ENCODE data around the gene RGS9BP.
"Not testable (repeated sequence)": the region's sequence is repeated elsewhere in the genome, so short reads cannot be mapped to it uniquely, and the experiment has no call there.

RGS9BP gene

DNA sequence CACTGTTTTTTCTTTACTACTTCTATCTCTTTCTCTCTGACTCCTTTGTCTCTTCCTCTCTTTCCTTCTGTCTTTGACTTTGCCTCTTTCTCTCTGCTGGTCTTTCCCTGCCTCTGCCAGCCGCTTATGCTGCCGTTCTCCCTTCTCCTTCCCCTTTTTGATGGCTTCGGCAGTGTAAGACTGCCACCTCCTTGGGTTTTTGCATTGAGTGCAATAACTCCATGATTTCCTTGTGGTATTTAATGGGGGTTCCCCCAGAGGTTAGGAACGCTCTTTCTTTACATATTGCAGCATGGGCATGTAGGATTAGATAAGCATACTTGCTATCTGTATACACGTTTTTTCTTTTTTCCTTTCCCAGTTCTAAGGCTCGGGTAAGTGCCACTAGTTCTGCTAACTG, 19.9 kb downstream of the RGS9BP start:
- DNase-seq, result not testable (repeated sequence)

DNA sequence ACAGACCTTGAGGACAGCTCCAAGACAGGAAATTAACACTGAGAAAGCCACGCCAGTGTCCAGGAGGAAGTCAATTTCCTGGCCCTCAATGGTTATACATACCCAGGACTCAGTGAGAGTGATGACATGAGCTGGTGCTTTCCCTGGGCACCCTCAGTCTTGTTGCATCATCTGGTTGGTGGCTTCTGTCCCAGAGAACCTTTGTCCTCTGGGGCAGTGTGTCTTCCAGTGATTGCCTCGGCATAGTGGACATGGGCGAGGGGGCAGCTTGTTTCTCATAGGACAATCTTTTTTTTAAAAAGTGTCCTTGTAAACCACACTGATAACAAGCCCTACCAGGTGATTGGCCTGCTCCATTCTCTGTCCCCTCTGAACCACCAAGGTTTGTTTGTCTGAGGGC, 21.1 kb downstream of the RGS9BP start:
- DNase-seq, result not testable (repeated sequence)

DNA sequence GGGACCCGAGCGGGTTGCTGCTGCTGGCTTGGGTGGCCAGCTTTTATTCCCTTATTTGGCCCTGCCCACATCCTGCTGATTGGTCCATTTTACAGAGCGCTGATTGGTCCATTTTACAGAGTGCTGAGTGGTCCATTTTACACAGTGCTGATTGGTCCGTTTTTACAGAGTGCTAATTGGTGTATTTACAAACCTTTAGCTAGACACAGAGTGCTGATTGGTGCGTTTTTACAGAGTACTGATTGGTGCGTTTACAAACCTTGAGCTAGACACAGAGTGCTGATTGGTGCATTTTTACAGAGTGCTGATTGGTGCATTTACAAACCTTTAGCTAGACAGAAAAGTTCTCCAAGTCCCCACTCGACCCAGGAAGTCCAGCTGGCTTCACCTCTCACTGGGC, 24.5 kb downstream of the RGS9BP start:
- not testable (repeated sequence) for DNase-seq

DNA sequence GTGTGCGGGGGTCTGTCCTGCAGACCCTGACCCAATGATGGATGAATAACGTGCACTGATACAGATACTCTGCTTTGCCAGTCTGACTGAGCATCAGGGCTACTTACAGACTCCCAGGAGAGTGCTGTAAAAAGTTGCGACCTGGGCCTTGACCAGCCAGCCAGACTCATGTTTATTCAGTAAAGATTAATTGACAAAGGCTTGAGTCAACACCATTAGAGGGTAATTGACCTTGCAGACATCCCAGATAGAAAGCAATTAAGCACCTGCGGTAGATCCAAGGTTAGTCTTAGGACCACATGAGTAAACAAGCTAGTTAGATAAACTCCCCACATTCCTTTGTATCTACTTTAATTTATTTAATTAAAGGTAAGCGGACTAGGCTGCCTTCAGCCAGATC, 26.4 kb downstream of the RGS9BP start:
- no peak for DNase-seq

DNA sequence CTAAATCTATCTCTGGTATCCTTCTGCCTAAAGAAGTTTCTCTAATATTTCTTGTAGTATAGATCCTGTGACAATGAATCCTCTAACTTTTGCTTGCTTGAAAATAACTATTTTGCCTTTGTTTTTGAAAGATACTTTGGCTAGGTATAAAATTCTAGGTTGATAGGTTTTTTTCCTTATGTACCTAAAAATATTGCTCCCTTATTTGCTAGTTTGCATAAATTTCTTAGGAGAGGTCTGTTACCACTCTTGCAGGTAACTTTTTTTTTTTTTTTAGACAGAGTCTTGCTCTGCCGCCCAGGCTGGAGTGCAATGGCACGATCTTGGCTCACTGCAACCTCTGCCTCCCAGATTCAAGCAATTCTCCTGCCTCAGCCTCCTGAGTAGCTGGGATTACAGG, 28.4 kb downstream of the RGS9BP start:
- DNase-seq, result not testable (repeated sequence)

DNA sequence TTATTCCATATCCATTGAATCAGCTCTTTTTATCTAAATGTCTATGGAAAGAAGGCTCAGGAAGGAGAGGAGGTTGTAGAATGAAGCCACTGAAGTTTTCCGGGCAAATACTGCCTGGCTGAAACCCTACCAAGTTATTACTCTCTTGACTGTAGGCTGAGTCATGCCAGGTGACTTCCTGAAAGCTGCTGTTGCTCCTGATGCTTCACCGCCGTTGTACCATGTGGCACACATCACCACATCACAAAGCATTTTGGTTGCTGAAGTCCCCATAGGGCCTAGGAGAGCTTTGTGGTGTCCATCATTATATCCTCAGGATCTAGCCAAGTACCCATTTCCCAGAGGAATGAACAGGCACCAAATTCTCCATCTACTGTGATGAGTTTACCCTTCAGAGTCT, 32.8 kb downstream of the RGS9BP start:
- no peak for DNase-seq

DNA sequence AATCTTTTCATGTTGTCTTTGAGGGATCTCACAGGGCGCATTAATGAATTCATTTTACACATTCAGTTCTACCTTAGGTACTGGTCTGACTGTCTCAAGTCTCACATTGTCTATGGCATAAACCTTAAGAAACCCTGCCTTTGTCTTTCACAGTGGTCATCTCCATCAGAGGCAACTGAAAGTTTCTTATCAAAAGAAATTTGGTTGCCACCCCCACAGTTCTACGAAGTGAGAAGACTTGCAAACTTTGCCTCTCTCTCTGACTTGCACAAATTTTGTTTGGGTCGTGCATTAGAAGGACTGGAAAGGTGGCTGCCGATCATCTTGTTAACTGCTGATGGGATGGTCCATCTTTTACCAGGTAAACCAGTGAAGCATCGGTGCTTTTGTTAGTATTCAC, 33.4 kb downstream of the RGS9BP start:
- DNase-seq, result no peak

DNA sequence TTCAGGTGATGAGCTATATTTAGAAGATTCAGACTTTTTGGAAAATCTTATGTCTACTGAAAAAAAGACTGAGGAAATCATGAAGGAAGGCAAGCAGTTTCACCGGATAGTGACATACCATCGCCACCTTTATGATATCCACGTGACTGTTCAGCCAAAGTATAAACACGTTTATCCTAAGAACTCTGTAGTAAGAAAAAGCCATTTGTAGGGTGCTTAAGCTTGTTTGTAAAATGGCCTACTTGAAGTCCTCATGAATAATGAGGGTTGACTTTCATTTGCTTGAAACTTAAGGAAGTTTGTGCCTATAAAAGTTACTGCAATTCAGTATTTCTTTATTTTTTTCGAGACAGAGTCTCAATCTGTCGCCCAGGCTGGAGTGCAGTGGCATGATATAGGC, 36.1 kb downstream of the RGS9BP start:
- no peak for DNase-seq

DNA sequence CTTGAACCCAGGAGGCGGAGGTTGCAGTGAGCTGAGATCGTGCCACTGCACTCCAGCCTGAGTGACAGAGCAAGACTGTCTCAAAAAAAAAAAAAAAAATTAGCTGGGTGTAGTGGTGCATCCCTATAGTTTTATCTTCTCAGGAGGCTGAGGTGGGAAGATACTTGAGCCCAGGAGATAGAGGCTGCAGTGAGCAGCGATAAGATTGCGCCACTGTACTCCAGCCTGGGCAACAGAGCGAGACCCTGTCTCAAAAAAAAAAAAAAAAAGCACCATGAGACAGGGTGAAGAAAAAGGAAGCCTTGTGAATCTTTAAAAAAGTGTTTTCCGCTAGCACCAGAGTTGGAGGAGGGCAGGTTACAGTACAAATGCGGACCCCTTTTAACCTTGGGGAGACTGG, 40.6 kb downstream of the RGS9BP start:
- not testable (repeated sequence) for DNase-seq

DNA sequence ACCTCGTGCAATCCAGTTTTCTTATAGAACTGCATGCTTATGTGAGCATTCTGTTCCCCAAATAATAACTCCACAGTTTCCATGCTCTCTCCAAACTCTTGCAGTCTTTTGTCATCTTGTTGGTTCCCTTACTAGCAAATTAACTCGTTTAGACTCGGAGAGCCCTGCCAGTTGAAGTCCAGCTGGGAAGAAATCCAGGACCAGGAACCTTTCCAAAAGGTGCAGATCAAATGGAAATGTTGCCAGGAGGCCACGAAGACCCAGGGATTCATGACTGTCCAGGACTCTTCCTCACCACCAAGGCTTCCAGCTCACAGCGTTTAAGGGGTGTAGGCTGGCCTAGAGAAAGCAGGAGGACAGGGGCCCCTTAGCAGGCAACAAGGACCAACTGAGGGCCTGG, 41.8 kb downstream of the RGS9BP start:
- DNase-seq, result no peak

DNA sequence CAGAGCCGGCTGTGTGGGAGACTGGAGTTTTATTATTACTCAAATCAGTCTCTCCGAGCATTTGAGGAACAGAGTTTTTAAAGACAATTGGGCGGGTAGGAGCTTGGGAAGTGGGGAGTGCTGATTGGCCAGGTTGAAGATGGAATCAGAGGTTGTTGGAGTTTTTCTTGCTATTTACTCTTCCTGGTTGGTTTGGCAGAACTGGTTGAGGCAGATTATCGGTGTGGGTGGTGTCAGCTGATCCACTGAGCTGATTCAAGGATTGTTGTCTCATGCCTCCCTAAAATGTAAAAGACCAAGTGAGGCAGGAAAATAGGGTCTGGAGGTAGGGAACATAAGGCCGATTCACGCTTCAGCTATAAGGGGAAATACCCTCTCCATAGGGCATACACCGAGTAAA, 42.6 kb downstream of the RGS9BP start:
- no peak for DNase-seq

DNA sequence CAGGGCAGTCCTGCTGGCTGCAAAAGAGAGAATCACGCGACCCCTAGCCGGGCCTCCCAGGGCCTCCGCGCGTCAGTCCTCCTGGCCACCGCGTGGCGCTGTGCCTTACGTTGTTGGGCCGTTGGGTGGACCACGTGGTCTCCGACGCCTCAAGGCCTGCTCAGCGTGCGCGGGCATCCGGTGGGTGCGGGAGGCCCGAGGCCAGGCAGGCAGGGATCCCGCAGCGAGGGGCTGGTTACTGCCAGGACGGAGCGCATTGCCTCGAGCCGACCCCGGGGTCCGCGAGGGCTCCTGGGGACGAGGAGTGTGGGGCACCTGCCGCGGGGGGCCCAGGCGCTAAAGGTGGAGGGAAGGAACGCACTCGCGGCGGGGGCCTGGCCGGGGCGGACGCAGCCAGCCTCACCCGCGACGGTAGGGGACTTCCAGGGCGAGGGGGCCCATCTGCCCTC, 44.0 kb downstream of the RGS9BP start, which contains the start of gene TDRD12:
Gene TDRD12 (plus strand): TSS at position 157 of the 449 bp plus-strand sequence. CDS start 306 bp downstream, outside the sequence.
- DNase-seq, result no peak

DNA sequence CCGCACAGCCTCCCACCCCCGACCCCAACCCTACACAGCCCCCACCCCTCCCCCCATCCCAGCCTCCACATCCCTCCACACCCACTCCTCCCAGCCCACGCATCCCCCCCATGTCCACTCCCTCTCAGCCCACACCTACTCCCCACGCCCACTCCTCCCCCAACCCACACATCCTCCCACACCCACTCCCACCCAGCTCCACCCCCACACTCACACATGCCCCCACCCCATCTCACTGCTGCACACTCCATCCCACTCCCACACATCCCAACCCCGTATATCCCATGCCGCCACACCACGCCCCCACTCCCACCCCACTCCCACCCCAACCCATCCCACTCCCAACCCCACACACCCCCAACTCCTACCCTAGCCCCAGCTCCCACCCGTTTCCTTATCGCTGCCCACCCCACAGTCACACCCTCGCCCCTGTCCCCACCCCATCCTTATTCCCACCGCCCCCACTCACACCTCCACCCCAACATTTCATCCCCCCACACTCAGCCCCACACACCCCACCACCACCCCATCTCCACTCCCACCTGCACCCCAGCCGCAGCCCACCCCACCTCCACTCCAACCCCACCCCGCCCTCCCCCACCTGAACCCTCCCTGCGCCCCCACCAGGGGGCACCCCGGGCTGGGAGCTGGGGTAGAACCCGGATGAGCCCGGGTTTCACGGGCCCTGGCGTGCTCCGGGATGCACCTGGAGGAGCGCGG, 44.7 kb downstream of the RGS9BP start:
- no peak for DNase-seq

DNA sequence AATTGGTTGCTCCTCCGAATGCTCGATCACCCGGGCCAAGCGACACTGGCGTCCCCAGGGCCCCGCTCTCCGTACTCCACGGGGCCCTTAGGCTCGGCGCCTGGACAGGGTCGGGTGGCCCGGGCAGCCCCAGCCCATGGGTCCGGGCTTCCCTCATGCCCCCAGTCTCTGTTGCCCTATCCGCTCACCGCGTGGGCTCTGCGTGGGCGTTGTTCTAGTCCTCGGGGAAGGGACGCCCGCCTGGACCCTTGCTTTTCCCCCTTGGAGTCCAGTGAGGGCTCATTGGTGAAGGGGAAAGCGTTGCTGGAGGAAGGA, 45.2 kb downstream of the RGS9BP start:
- DNase-seq, result no peak
